ENCODE results near the gene JOSD1.
"Not testable (repeated sequence)": the region's sequence is repeated elsewhere in the genome, so short reads cannot be mapped to it uniquely, and the experiment has no call there.

JOSD1 gene

GRCh38 chr22:38649841-38650522, 50.8 kb downstream of the JOSD1 start:
- H4K20me1 ChIP-seq (ENCODE audit: insufficient read depth), result no peaks in the 10 kb centered on the region
- no peak overlapping the region for H3K4me3 ChIP-seq (IDR thresholded peaks at IDR 0.05; ENCODE audit: insufficient read depth, low read depth, low read length)
- no peak overlapping the region for H3K27ac ChIP-seq
- no peak overlapping the region for H3K9ac ChIP-seq
- no peak overlapping the region for H3K4me2 ChIP-seq
- H3K36me3 ChIP-seq (ENCODE audit: insufficient read depth), result no peaks in the 10 kb centered on the region
- H3K79me2 ChIP-seq (ENCODE audit: insufficient read depth, low read depth), result no peaks in the 10 kb centered on the region
- TF ChIP-seq CTCF (conservative IDR thresholded peaks at IDR 0.05; ENCODE audit: low read depth, low read length), result no peak
- H3K27me3 ChIP-seq (ENCODE audit: insufficient read depth, low read depth), result no peaks in the 10 kb centered on the region; the same call in 1 of the 2 replicates
- H3K4me1 ChIP-seq (ENCODE audit: low read depth, poor library complexity, severe bottlenecking), result peaks cover under 1% of the 10 kb centered on the region
- H2AFZ ChIP-seq (ENCODE audit: low read depth), result no peak overlapping the region

- Histone ChIP-seq H3K4me3 (IDR thresholded peaks at IDR 0.05; ENCODE audit: insufficient read depth, low read depth, low read length) (no peak overlapping the region), H3K36me3 (ENCODE audit: insufficient read depth) (no peaks in the 10 kb centered on the region), H3K27ac (no peak overlapping the region), H3K4me1 (ENCODE audit: low read depth, poor library complexity, severe bottlenecking) (no peaks in the 10 kb centered on the region), H3K4me2 (no peak overlapping the region), H3K27me3 (ENCODE audit: insufficient read depth, low read depth) (no peaks in the 10 kb centered on the region; the same call in 1 of the 2 replicates), H4K20me1 (ENCODE audit: insufficient read depth) (no peaks in the 10 kb centered on the region), H2AFZ (ENCODE audit: low read depth) (no peak overlapping the region), H3K9ac (no peak overlapping the region), H3K79me2 (ENCODE audit: insufficient read depth, low read depth) (no peaks in the 10 kb centered on the region)
- no peak for TF ChIP-seq CTCF (conservative IDR thresholded peaks at IDR 0.05; ENCODE audit: low read depth, low read length)
Observed at GRCh38 chr22:38645430-38645829, 55.3 kb downstream of the JOSD1 start.

GRCh38 chr22:38644245-38644644, 56.5 kb downstream of the JOSD1 start:
- H3K79me2 ChIP-seq (ENCODE audit: insufficient read depth, low read depth); H3K4me3 ChIP-seq (IDR thresholded peaks at IDR 0.05; ENCODE audit: insufficient read depth, low read depth, low read length); H3K4me1 ChIP-seq (ENCODE audit: low read depth, poor library complexity, severe bottlenecking); H3K4me2 ChIP-seq; H2AFZ ChIP-seq (ENCODE audit: low read depth); H3K27me3 ChIP-seq (ENCODE audit: insufficient read depth, low read depth); H3K27ac ChIP-seq; H4K20me1 ChIP-seq (ENCODE audit: insufficient read depth); H3K36me3 ChIP-seq (ENCODE audit: insufficient read depth); H3K9ac ChIP-seq: not testable (repeated sequence)

GRCh38 chr22:38641476-38642040, 59.2 kb downstream of the JOSD1 start:
- no peak overlapping the region for H3K27ac ChIP-seq
- H3K9ac ChIP-seq, result no peak overlapping the region
- H3K79me2 ChIP-seq (ENCODE audit: insufficient read depth, low read depth), result no peaks in the 10 kb centered on the region
- no peaks in the 10 kb centered on the region for H3K4me1 ChIP-seq (ENCODE audit: low read depth, poor library complexity, severe bottlenecking)
- no peaks in the 10 kb centered on the region for H3K27me3 ChIP-seq (ENCODE audit: insufficient read depth, low read depth)
- no peaks in the 10 kb centered on the region for H4K20me1 ChIP-seq (ENCODE audit: insufficient read depth)
- TF ChIP-seq CTCF (conservative IDR thresholded peaks at IDR 0.05; ENCODE audit: low read depth, low read length), result no peak
- no peak overlapping the region for H3K4me3 ChIP-seq (IDR thresholded peaks at IDR 0.05; ENCODE audit: insufficient read depth, low read depth, low read length)
- no peak overlapping the region for H2AFZ ChIP-seq (ENCODE audit: low read depth)
- H3K4me2 ChIP-seq, result no peak overlapping the region
- no peaks in the 10 kb centered on the region for H3K36me3 ChIP-seq (ENCODE audit: insufficient read depth)

GRCh38 chr22:38638728-38639127, 62.0 kb downstream of the JOSD1 start:
- no peaks in the 10 kb centered on the region for H3K79me2 ChIP-seq (ENCODE audit: insufficient read depth, low read depth)
- no peak overlapping the region for H3K4me3 ChIP-seq (IDR thresholded peaks at IDR 0.05; ENCODE audit: insufficient read depth, low read depth, low read length)
- H3K9ac ChIP-seq, result no peak overlapping the region
- no peak overlapping the region for H2AFZ ChIP-seq (ENCODE audit: low read depth)
- no peaks in the 10 kb centered on the region for H3K4me1 ChIP-seq (ENCODE audit: low read depth, poor library complexity, severe bottlenecking)
- H3K27me3 ChIP-seq (ENCODE audit: insufficient read depth, low read depth), result no peaks in the 10 kb centered on the region
- no peaks in the 10 kb centered on the region for H4K20me1 ChIP-seq (ENCODE audit: insufficient read depth)
- no peak overlapping the region for H3K27ac ChIP-seq
- TF ChIP-seq CTCF (conservative IDR thresholded peaks at IDR 0.05; ENCODE audit: low read depth, low read length), result no peak
- no peak overlapping the region for H3K4me2 ChIP-seq
- H3K36me3 ChIP-seq (ENCODE audit: insufficient read depth), result no peaks in the 10 kb centered on the region

Data from KMS-11 (cell line).